HepG2 (cell line): ENCODE measurements around the gene ZFP69B. TPM values are rescaled to one million over a fixed set of nuclear protein-coding genes. Genes with fewer than 3 reads are reported as not detected.

Experiments
- E2F5 ChIP-seq: sonication (generic); formaldehyde crosslinking; conservative IDR thresholded peaks from 2 replicates; pipeline ENCODE4 v1.4.0; 2020; ENCODE audit warnings: missing genetic modification reagents
- ETV5 ChIP-seq: IDR thresholded peaks from 2 replicates; pipeline ENCODE4 v1.6.1; 2018; ENCODE audit warnings: missing biosample characterization, missing genetic modification reagents, inconsistent platforms, borderline replicate concordance
- FOXC1 ChIP-seq: sonication (generic); formaldehyde crosslinking; IDR thresholded peaks from 2 replicates; pipeline ENCODE4 v1.8.0; 2022; ENCODE audit warnings: mild to moderate bottlenecking, missing genetic modification reagents, borderline replicate concordance
- HBP1 ChIP-seq: IDR thresholded peaks from 2 replicates; pipeline ENCODE4 v1.6.1; 2016; ENCODE audit warnings: low read depth, control low read depth
- IRF9 ChIP-seq: sonication (generic); formaldehyde crosslinking; IDR thresholded peaks from 2 replicates; pipeline ENCODE4 v1.8.0; 2022; ENCODE audit warnings: missing genetic modification reagents, mild to moderate bottlenecking, borderline replicate concordance
- JDP2 ChIP-seq: sonication (generic); formaldehyde crosslinking; IDR thresholded peaks from 2 replicates; pipeline ENCODE4 v1.8.1; 2022; ENCODE audit warnings: missing genetic modification reagents, borderline replicate concordance
- KDM2A ChIP-seq: sonication (generic); formaldehyde crosslinking; IDR thresholded peaks from 2 replicates; pipeline ENCODE4 v1.4.0; 2020; ENCODE audit warnings: low read depth, missing genetic modification reagents, borderline replicate concordance
- LCORL ChIP-seq, 2 experiments: fragments of 450-650 bp in 1 of 2; sonication (generic) in 1 of 2; formaldehyde crosslinking in 1 of 2; IDR thresholded peaks; 2 replicates each; pipeline versions ENCODE4 v1.5.0 to v1.6.1; 2017 to 2020; ENCODE audit warnings: antibody characterized with exemption in 1 of 2, missing genetic modification reagents in 1 of 2
- MIER3 ChIP-seq: IDR thresholded peaks from 2 replicates; pipeline ENCODE4 v1.6.1; 2016; ENCODE audit warnings: missing compliant biosample characterization, borderline replicate concordance
- MTA1 ChIP-seq: sonication (generic); formaldehyde crosslinking; IDR thresholded peaks from 2 replicates; pipeline ENCODE4 v1.4.0; 2020; ENCODE audit warnings: missing genetic modification reagents, mild to moderate bottlenecking, borderline replicate concordance
- MXD4 ChIP-seq: IDR thresholded peaks from 2 replicates; pipeline ENCODE4 v1.6.1; 2016; ENCODE audit warnings: mild to moderate bottlenecking, missing biosample characterization, missing genetic modification reagents
- NCOA2 ChIP-seq: sonication (generic); formaldehyde crosslinking; IDR thresholded peaks from 2 replicates; pipeline ENCODE4 v1.8.0; 2022; ENCODE audit warnings: inconsistent platforms
- SOX6 ChIP-seq, 2 experiments: fragments of 450-650 bp in 1 of 2; sonication (generic) in 1 of 2; formaldehyde crosslinking in 1 of 2; IDR thresholded peaks; 2 replicates each; pipeline versions ENCODE4 v1.4.0 to v1.6.1; 2017 to 2020; ENCODE audit warnings: antibody characterized with exemption in 1 of 2, mild to moderate bottlenecking in 1 of 2, missing genetic modification reagents in 1 of 2
- SRSF1 ChIP-seq: fragments of 200-400 bp; formaldehyde crosslinking; optimal IDR thresholded peaks from 2 replicates; pipeline ENCODE3; 2017; ENCODE audit warnings: mild to moderate bottlenecking, low read depth, low read length, moderate library complexity
- THYN1 ChIP-seq: sonication (generic); formaldehyde crosslinking; IDR thresholded peaks from 2 replicates; pipeline ENCODE4 v1.8.1; 2023; ENCODE audit warnings: low read depth, mild to moderate bottlenecking, moderate library complexity, missing genetic modification reagents, borderline replicate concordance
- ZBTB1 ChIP-seq: sonication (generic); formaldehyde crosslinking; IDR thresholded peaks from 2 replicates; pipeline ENCODE4 v1.4.0; 2020; ENCODE audit warnings: missing genetic modification reagents, borderline replicate concordance
- ZBTB10 ChIP-seq: sonication (generic); formaldehyde crosslinking; IDR thresholded peaks from 2 replicates; pipeline ENCODE4 v1.4.0; 2020; ENCODE audit warnings: missing genetic modification reagents, borderline replicate concordance
- ZNF124 ChIP-seq: sonication (generic); formaldehyde crosslinking; IDR thresholded peaks from 2 replicates; pipeline ENCODE4 v1.4.0; 2020; ENCODE audit warnings: missing genetic modification reagents
- ZNF740 ChIP-seq: sonication (generic); formaldehyde crosslinking; IDR thresholded peaks from 2 replicates; pipeline ENCODE4 v1.4.0; 2020; ENCODE audit warnings: missing genetic modification reagents
- ZNF83 ChIP-seq: sonication (generic); formaldehyde crosslinking; IDR thresholded peaks from 2 replicates; pipeline ENCODE4 v1.4.0; 2020; ENCODE audit warnings: missing genetic modification reagents, mild to moderate bottlenecking, borderline replicate concordance
- ZSCAN12 ChIP-seq: sonication (generic); formaldehyde crosslinking; IDR thresholded peaks from 2 replicates; pipeline ENCODE4 v1.9.0; 2021; ENCODE audit warnings: mild to moderate bottlenecking, missing genetic modification reagents
- polyA plus RNA-seq, 8 experiments: library from polyadenylated mRNA; depleted of rRNA in 3 of 8; stranded (reverse) in 7 of 8; unstranded in 1 of 8; fragments of >200 nt; fragmentation: Illumina TruSeq in 4 of 8; extraction: Trizol in 4 of 8; gene quantifications; 2 replicates each; pipeline versions ENCODE4 v1.2.1 to v1.2.3, GENCODE V29; 2011 to 2016; ENCODE audit warnings: low read depth in 4 of 8, missing spikeins in 1 of 8, mixed read lengths in 1 of 8; ENCODE audit not compliant: insufficient read depth in 1 of 8
- total RNA-seq, 5 experiments: library from RNA; depleted of rRNA; stranded (reverse); fragments of >200 nt; fragmentation: Illumina TruSeq; extraction: Trizol; gene quantifications; 2 replicates each; pipeline ENCODE4 v1.2.3, GENCODE V29; 2016; ENCODE audit warnings: low read depth in 1 of 5

ZFP69B gene
- total and polyA plus RNA-seq, 2 of the 13 experiments (the other 11 are each of a cell fraction or from before 2014, with no cell fraction given): 4.6 to 7.7 TPM

- TF ChIP-seq ZNF740 (CRISPR knock-in tag) (no peak), LCORL (IDR thresholded peaks at IDR 0.05) (no peak), LCORL (CRISPR knock-in tag; IDR thresholded peaks at IDR 0.05) (peak; percentile 82), FOXC1 (CRISPR knock-in tag) (no peak; the same call in 1 of the 2 replicates), MXD4 (peak; percentile 56; the same call in 1 of the 2 replicates), MTA1 (CRISPR knock-in tag) (peak; percentile 72; the same call in 1 of the 2 replicates), ZBTB1 (CRISPR knock-in tag) (no peak), SRSF1 (peak; percentile 81), SOX6 (IDR thresholded peaks at IDR 0.05) (no peak), SOX6 (CRISPR knock-in tag; IDR thresholded peaks at IDR 0.05) (peak; percentile 45), THYN1 (CRISPR knock-in tag) (no peak), HBP1 (peak; percentile 51; the same call in 1 of the 2 replicates), KDM2A (CRISPR knock-in tag) (peak; percentile 78; the same call in 1 of the 2 replicates), E2F5 (peak; percentile 59), JDP2 (CRISPR knock-in tag) (no peak), ZNF124 (peak; percentile 70; the same call in 1 of the 2 replicates), ETV5 (CRISPR knock-in tag) (peak; percentile 67), ZBTB10 (CRISPR knock-in tag) (no peak), ZNF83 (CRISPR knock-in tag) (0 out of 2 replicates have a peak, but pooled peaks have one; percentile 29), IRF9 (CRISPR knock-in tag) (peak; percentile 87; the same call in 1 of the 2 replicates), NCOA2 (CRISPR knock-in tag) (no peak; the same call in 1 of the 2 replicates), MIER3 (CRISPR knock-in tag) (0 out of 2 replicates have a peak, but pooled peaks have one; percentile 13), ZSCAN12 (CRISPR knock-in tag) (0 out of 2 replicates have a peak, but pooled peaks have one; percentile 25)
These were observed at the start of gene ZFP69B (continued) for GRCh38 chr1:40449684-40450494.
